ENCODE data around the gene BACH2. TPM values are rescaled to one million over a fixed set of nuclear protein-coding genes. Genes with fewer than 3 reads are reported as not detected.
A peak's percentile ranks its signal among the peaks of the same experiment; 100 is the strongest.

The BACH2 gene
- total RNA-seq, 1 donor from 2014 or later = 2.8 TPM

DNA sequence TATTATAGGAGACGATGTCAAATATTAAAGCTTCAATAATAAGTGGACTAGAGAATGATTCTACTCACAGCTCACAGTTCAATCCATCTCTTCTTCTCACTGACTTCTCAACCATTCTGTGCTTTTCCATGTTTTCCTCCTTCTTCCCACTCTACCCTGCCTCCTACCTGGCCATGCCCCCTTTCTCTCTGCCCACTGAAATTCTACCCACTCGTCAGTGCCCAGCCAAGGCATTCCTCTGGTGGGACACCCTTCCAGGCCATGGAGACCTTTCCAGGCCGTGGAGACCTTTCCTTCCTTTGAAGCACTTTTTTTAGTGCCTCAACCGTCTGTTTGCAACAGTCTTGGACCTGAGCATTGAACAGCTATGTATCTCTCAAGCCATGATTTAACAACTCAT, 18.5 kb downstream of the BACH2 start:
- DNase-seq (ENCODE audit: low read depth in 2 of 2) = no peak

DNA sequence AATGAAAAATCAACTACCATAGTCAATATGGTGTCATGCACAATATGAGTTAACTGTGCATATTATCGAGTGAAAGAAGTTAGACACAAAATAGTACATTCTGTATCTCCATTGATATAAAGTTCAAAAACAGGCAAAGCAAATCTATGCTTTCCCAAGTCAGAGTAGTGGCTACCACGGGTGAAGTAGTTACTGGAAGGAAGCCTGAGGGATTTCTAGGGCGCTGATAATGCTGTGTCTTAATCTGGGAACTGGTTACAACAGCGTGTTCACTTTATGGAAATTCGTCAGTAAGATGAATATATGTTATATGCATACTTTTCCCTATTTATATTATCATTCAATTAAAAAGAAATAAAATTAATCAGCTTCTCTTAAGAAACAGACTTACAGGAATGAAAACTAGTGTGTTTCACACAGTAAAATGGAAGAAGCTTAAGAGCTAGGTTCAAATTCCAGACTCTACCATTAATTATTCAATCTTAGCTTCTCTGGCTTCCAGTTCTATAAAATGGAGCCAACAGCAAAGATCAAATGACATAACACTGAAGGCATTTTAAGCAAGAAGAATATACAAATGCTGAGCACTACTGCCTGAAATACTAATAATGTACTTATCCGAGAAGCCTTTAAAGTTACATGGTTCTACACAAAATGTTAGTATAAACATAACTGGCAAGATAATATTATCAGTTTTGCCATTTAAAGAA, 19.2 kb downstream of the BACH2 start:
- DNase-seq (ENCODE audit: low read depth in 2 of 2) = no peak

DNA sequence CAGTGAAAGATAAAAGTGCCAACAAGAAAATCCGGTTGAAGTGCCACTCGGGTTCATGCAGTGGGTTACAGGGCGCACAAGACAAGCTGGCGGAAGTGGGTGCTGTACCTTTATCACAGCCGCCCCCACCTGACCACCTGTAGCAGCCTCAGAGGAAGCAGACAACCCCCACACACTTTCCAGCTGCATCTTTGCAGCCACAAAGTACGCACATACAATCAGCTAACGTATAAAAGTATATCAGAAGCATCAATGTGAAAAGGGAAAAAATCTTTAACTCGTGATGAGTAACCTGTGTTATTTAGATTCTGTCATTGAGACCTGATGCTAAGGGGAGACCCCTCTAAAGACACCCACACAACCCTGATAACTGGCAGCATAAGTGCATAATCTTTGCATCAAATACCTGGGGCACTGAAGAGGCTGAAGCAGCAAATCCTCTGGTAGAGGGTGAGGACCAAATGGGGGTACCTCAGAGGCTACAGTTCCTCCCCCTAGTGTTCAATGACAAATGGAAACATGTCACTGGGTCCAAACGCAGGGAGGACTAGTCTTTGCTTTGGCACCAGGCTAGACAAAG, 22.1 kb downstream of the BACH2 start:
- DNase-seq (ENCODE audit: low read depth in 2 of 2) = no peak

DNA sequence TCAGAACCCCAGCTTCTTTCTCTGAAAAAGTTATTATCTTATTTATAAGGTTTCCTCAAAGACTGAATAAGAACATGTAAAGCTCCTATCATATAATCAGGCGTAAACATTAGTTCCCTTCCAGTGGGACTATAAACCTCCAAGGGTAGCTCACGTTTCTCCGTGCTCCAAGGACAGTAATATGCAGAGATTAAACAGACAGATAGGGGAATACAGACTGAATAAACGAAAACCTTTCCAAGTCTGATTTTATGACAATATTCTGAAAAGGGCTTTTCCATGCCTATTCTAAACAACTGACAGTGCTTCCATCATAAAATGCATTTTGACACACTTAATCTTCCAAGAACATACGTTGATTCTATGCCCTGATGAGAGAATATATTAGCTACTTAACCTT, 22.8 kb downstream of the BACH2 start:
- no peak for DNase-seq (ENCODE audit: low read depth in 2 of 2)

DNA sequence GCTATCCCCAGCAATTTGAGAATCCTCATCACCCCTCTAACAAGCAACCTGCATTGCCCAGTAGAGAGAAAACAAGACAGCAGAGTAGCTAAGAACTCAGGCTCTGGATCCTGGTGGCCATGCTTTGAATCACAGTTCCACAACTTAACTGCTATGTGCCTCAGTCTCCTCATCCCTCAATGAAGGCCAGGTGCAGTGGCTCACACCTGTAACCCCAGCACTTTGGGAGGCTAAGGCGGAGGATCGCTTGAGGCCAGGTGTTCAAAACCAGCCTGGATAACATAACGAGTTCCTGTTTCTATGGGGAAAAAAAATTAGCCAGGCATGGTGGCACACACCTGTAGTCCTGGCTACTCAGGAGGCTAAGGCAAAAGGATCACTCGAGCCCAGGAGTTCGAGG, 23.7 kb downstream of the BACH2 start:
- no peak for DNase-seq (ENCODE audit: low read depth in 2 of 2)

- DNase-seq (ENCODE audit: low read depth in 2 of 2) = no peak
These were observed 24.8 kb downstream of the BACH2 start for GRCh38 chr6:90271831-90272230.

DNA sequence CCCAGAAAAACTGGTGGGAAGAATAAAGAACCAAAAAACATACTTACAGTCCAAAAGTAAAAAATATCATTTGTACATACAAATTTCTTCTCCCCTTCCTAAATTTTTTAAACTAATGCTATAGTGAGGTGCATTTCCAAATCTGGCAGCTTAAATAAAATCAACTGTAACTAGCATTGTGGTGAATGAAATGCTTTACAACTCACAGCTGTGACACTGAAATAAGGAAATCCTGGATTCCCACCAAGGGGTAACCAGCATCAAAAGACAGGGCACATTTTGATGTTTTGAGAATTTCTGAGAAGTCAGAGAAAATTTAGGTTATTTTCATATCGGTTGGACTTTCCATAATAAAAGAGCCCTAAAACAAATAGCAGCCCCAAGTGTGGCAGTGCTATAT, 27.3 kb downstream of the BACH2 start:
- no peak for DNase-seq (ENCODE audit: low read depth in 2 of 2)

GRCh38 chr6:90268178-90268577, 28.5 kb downstream of the BACH2 start:
- no peak for DNase-seq (ENCODE audit: low read depth in 2 of 2)

DNA sequence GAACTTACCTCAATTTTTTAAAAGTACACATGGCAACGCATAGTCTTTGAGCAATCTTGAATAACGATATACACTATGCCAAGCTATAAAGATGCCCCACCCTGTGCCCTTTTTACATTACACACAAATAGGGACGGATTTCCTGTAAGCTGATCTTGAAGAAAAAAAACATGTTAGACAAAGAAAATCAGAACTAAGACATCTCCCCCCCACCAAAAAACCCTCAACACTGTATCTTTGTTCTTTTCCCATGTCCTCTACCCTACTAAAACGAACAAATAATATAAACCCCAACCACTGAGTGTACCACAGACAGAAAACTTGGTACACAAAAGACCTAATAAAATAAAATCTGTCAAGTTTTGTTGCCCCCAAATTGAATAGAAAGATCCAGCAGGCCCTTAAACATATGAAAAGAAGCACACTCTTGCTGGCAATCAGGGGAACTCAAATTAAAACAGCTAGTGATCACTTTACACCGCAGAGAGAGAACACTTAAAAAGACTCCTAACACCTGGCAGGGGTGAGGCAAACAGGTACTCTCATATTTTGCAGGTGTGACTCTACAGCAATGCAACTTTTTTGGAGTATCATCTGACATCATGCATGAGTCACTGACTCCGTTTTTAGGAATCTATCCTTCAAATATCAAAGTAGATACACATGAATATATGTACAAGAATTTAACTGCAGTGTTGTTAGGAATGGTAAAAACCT, 29.6 kb downstream of the BACH2 start:
- DNase-seq (ENCODE audit: low read depth in 2 of 2) = no peak

- DNase-seq (ENCODE audit: low read depth in 2 of 2) = no peak
These were observed 32.1 kb downstream of the BACH2 start for GRCh38 chr6:90264561-90264960.

- DNase-seq (ENCODE audit: low read depth in 2 of 2) = no peak
These were observed 33.0 kb downstream of the BACH2 start for GRCh38 chr6:90263633-90264032.

DNA sequence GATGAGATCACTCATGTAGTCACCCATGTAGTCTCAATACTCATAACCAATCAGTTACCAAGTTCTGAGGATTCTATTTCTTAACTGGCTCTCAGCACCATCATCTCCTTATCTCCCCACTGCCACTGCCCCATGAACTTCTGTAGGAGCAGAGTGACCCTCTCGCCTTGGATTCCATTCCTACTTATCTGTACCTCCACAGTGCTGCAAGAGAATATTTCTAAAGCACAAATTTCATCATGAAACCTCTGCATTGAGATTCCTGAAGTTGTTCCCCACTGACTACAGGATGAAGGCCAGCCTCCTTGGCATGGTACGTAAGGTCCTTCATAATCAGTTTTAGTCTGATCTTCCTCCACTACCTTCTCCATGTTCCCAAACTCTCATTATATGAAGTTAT, 34.8 kb downstream of the BACH2 start:
- no peak for DNase-seq (ENCODE audit: low read depth in 2 of 2)

DNA sequence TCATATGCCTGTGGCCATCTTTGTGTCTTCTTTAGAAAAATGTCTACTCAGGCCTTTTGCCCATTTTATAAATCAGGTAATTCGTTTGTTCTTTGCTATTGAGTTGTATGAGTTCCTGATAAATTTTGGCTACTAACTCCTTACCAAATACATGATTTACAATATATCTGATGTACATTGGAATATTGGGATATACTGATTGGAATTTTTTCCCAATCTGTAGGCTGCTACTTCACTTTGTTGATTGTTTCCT, 39.2 kb downstream of the BACH2 start:
- DNase-seq (ENCODE audit: low read depth in 2 of 2) = no peak

DNA sequence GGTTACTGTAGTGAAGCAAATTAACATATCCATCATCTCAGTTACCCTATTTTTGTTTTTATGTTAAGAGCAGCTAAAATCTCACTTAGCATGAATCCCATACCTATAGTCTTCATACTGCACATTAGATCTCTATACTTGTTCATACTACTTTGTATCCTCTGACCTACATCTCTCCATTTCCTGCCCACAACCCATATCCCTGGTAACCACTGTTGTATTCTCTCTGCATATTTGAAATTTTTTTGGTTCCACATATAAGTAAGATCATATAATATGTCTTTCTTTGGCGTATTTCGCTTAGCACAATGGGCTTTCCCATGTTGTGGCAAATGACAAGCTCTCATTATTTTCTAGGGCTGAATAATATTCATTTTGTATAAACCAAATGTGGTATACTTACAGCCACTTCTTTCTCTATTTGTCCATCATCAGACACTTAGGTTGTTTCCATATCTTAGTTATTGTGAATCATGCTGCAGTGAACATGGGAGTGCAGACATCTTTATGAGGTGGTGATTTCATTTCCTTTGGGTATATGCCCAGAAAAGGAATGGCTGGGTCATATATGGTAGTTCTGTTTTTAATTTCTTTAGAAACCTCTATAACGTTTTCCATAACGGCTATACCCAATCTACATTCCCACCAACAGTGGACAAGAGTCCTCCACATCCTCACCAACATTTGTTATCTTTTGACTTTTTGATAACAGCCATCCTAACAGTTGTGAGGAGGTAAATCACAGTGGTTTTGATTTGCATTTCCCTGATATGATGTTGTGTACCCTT, 39.8 kb downstream of the BACH2 start:
- DNase-seq (ENCODE audit: low read depth in 2 of 2) = peak; percentile 8 to 52

- no peak for DNase-seq (ENCODE audit: low read depth in 2 of 2)
These were observed 43.0 kb downstream of the BACH2 start for GRCh38 chr6:90253631-90254030.

DNA sequence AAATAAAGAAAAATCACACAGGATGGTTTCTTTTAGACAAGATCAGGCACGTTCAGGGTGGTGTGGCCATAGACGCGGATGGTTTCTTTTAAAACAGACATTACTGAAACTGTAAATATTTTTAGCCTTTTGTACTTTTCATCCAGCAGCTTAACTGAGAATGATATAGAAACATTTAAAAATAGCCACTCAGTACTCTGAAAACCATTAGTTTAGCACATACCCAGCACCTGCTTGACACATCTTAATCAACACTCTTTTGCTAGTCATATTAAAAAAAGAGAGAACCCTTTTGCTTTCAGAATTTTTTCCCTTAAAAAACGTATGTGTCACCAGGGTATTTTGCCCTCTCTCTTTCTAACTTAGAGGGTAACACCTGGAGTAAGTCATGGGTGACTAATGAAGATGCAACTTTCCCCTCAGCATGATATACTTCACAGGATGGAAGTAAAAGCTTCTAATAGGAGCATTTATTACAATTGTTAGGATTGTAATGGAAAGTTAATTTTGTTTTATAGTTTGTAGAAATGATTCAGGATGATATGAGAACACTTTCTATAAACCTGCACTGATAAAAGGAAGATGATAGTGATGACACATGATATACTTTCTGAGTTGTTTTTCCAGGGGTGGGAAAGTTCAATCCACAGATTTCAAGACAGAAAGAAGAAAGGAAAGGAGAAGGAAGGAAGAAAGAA, 45.2 kb downstream of the BACH2 start:
- DNase-seq (ENCODE audit: low read depth in 2 of 2) = no peak

DNA sequence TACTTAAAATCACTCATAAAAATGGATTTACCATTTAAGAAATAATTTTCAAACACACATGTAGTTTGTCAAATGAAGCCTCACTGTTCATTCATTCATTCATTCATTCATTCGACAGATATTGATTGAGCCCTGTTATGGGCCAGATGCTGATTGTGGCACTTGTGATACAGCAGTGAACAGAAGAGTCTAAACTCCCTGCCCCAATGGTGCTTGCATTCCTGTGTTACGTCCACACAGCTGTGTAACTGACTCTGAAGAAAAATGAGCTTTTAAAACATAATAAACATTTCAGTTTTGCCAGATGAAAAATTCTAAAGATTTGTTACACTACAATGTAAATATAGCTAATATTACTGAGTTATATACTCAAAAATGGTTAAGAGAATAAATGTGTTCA, 46.2 kb downstream of the BACH2 start:
- DNase-seq (ENCODE audit: low read depth in 2 of 2) = no peak

- no peak for DNase-seq (ENCODE audit: low read depth in 2 of 2)
These were observed 47.2 kb downstream of the BACH2 start for GRCh38 chr6:90249458-90249857.

- DNase-seq (ENCODE audit: low read depth in 2 of 2) = no peak
These were observed 47.6 kb downstream of the BACH2 start for GRCh38 chr6:90249034-90249433.

- no peak for DNase-seq (ENCODE audit: low read depth in 2 of 2)
These were observed 49.4 kb downstream of the BACH2 start for GRCh38 chr6:90247262-90247661.

DNA sequence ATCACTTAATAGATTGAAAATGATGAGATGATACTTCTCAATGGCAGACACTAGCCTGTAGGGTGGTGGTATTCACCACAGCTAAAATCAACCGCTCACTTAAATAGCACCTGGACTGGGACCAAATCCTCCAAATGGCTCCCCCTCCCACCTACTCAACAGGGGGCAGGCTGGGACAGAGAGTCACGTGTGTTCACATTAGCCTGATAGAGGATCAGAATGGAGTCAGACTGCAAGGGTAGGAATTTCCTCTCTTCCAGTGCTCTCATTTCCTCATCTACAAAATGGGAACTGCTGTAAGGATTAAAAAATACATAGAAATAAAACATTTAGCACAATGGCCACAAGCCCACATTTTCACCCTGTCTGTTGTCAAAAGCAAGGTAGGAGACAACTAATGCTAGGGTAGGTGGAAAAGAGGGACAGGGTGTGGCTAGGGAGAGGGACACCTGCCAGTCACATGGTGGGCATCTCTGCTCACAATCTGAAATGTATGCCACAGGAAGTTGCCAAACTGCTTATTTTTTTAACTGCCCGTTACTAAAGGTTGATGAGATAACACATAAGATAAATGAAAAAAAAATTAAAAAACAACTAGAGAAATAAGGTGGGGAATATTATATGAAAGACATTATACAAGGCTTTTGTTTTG, 55.3 kb downstream of the BACH2 start:
- DNase-seq (ENCODE audit: low read depth in 2 of 2) = peak; percentile 8 to 71

Measured in lung microvascular endothelial cell (primary cell).